Endothelial cell of coronary artery (primary cell): Measurements from ENCODE around the gene ZKSCAN1. TPM values are rescaled to one million over a fixed set of nuclear protein-coding genes. Genes with fewer than 3 reads are reported as not detected.

Experiments
- total RNA-seq: library from RNA; depleted of rRNA; stranded (reverse); fragments of >200 nt; gene quantifications from 2 replicates; pipeline ENCODE4 v1.2.3, GENCODE V29; 2014

The ZKSCAN1 gene
- 30.4 and 38.8 TPM in 2 replicates for total RNA-seq

DNA sequence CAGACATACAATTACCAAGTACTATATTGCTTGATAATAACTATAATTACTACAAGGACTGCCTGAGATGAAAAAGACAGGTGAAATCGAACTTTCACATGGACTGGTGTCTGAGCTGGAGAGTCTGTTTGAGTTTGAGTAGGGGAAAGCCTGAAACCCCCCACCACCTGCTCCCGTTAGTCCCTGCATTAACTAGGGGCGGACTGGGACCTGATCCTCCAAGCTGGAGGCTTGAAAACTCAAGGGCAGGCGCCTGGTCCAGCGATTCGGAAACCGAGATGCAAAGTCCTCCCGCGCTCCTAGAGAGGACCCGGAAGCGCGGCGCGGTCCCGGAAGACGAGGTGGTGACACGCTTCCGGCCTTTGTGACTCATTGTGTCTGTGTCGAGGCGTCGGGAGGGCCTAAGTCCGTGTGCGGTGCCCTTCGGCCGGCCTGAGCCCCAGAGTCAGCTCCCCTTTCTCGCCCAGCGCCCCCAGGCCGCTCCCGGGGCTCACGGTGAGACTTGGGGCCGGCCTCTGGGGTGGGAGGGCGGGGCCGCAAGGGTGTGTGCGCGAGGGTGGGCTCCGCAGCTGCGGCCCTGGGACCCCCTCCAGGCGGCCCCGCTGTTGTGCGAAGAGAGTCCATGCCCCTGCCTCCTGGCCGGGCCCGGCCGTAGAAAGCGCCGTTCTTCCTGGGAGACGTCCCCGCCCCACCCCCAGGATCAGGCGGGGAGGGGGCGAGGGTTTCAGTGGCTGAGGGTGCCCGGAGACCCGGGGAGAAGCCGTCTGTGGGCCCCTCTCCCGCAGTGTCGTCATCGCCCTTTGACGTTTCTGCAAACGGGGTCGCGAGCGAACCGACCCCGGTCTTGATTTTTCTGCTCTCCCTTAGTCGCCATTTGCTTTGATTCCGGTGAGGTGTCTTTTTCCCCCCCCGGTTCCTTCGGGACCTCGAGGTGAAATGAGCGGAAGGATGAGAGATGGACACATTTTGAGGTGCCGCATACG lies at the start of gene ZKSCAN1:
ZKSCAN1 (plus strand) TSS at position 365 of the 983 bp plus-strand sequence. CDS start 7,911 bp downstream, outside the sequence.

DNA sequence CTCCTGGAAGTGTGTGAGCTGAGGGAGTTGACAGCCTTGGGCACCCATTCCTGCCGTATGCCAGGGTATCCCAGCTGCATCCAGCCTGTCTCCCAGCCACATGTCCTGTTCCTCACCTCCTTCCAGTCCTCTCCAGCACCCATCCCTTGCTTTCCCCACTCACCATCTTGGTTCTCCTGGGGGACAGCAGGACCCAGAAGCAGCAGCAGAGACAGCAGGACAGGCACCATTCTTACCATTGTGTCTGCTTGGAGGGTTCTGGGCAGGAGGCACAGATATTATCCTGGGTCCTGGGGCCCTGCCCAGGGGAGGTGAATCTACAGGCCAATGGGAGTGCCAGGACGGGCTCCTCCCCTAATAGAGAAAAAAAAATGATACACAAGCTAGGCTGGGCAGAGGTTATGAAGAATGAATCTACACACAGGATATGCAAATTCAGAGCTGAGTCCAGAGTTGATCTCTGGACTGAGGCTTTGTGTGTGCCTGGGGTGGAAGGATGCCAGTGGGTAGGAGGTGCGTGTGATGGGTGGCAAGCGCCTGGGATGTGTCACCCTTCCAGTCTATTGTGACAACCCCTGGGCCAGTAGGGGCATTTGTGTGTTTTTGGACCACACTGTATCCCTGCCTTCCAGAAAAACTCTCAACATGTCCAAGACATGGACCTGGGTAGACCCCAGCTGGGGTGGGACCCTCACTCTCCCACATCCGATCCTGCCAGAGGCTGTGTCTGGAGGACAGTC lies 39.4 kb upstream of the ZKSCAN1 start, which contains the start of gene AZGP1:
AZGP1 (minus strand) TSS at position 250 of the 740 bp plus-strand sequence; CDS start at position 239, 11 bp downstream.

DNA sequence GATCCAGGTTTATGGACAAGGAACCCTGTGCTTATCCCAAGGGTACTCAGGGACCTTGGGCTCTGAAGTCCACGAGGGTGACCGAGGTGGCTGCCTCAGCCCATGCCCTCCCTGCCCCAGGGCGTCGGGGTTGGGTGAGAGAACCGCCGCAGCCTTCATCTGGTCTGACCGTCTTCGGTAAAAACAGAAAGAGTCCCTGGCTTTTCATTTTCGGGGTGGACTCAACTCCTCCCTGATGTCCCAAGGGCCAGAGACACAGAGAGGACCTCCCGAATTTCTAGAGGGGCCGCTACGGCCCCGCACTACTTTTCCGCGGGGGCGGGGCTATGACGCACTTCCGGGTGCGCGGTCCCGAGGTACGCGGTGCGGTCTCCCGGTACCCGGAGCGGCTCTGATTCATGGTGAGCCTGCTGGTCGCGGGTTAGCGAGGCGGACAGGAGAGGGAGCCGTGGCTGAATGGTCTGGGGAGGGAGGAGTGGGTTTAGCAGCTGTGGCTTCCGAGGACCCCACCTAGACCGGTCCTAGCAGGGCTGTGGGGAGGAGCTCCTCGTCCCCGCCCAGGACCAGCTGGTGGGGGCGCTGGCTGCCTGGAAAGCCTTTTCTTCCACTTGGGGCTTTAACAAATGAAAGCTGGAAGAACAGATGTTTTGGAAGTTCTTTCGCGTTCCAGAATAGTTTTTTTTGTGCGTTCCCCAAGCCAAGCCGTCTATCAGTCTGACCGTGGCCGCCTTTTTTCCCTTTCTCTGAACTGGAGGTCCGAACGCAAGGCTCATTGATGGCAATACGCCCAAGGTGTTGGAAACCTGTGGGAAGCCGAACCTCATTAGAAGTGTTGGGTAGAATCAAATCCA lies 34.3 kb downstream of the ZKSCAN1 start, which contains the start of gene ZSCAN21:
ZSCAN21 (plus strand) TSS at position 334 of the 851 bp plus-strand sequence. CDS start 7,233 bp downstream, outside the sequence.

DNA sequence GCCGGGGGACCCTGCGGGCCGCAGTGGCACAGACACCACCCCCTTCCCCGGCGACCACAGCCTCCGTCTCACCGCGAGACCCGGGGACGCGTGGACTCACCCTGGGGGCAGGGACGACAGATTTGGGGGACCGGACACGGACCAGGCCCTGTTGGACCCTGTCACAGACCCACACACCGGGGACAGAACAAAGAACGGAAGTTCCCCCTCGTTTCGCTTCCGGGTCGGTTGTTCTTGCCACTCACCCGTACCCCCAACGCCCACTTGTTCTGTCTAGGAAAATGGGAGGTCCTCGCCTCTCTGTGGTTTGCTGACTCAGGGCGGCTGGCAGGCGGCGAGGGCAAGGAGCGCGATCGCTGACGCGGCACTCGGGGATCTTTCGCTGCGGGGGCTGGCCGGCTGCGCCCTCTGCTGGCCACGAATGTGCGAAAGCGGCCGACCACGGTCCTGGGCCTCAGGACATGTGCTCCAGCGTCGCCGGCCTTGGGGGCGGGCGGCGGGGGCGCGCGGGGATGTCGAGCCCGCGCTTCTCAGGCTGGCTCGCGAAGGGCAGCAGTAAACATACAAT lies 66.2 kb downstream of the ZKSCAN1 start, which contains the start of gene ZNF3:
ZNF3 (minus strand) TSS at position 189 of the 568 bp plus-strand sequence. CDS start 4,366 bp downstream, outside the sequence.

DNA sequence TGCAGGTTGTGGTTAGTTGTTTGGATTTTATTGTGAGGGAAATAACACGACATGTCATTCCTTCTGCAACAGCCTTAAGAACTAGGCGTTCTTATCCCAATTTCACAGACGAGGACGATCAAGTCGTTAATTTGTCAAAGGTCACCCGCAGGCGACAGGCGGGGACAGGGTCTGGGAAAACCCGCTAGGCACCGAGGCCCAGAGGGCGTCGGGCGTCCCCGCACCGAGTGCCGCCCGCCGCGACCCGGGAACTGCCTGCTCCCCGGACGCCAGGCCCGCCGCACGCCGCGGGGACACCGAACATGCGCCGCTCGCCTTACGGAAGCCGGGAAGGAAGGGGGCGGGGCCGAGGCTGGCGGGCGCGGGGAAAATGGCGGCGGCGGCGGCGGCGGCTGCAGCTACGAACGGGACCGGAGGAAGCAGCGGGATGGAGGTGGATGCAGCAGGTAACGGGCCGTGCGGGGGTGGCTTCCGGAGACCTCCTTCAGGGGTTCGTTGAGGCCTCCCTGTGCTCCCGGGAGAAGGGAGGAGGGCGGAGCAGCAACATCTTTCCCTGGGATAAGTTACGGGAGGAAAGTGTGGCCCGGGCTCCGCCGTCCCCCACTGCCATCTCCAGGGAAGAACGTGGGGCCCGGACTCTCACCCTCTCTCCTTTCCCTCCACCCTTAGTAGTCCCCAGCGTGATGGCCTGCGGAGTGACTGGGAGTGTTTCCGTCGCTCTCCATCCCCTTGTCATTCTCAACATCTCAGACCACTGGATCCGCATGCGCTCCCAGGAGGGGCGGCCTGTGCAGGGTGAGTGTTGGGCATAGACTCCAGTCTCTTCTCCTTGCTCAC lies 73.4 kb downstream of the ZKSCAN1 start, which contains the start of gene COPS6:
COPS6 (plus strand) TSS at position 349 of the 837 bp plus-strand sequence; CDS start at position 371, 22 bp downstream.

Other genes starting within 250 kb of the ZKSCAN1 start
- not detected in 2 replicates for gene CYP3A4, start 231.4 kb upstream of the ZKSCAN1 start, total RNA-seq
- not detected in 2 replicates for gene CYP3A43, start 187.6 kb upstream of the ZKSCAN1 start, total RNA-seq
- gene OR2AE1, start 138.6 kb upstream of the ZKSCAN1 start, total RNA-seq = 0.09 and 0.18 TPM in 2 replicates
- gene TRIM4, start 96.1 kb upstream of the ZKSCAN1 start, total RNA-seq = 13.6 and 22.7 TPM in 2 replicates
- gene GJC3, start 86.0 kb upstream of the ZKSCAN1 start, total RNA-seq = 0.09 and 0.18 TPM in 2 replicates
- gene AZGP1, start 39.6 kb upstream of the ZKSCAN1 start, total RNA-seq = not detected in 2 replicates
- gene ZSCAN21, start 34.2 kb downstream of the ZKSCAN1 start, total RNA-seq = 6.8 and 7.3 TPM in 2 replicates
- 20.7 and 21.0 TPM in 2 replicates for gene ZNF3, start 66.1 kb downstream of the ZKSCAN1 start, total RNA-seq
- 94.6 and 127 TPM in 2 replicates for gene COPS6, start 73.4 kb downstream of the ZKSCAN1 start, total RNA-seq
- 51.6 and 123 TPM in 2 replicates for gene MCM7, start 85.8 kb downstream of the ZKSCAN1 start, total RNA-seq
- gene AP4M1, start 86.0 kb downstream of the ZKSCAN1 start, total RNA-seq = 20.4 and 28.5 TPM in 2 replicates
- gene TAF6, start 103.8 kb downstream of the ZKSCAN1 start, total RNA-seq = 22.1 and 25.5 TPM in 2 replicates
- 34.2 and 36.7 TPM in 2 replicates for gene CNPY4, start 104.0 kb downstream of the ZKSCAN1 start, total RNA-seq
- 1.7 and 2.2 TPM in 2 replicates for gene MBLAC1, start 111.4 kb downstream of the ZKSCAN1 start, total RNA-seq
- 114 and 120 TPM in 2 replicates for gene LAMTOR4, start 133.3 kb downstream of the ZKSCAN1 start, total RNA-seq
- 7.3 and 8.5 TPM in 2 replicates for gene TRAPPC14, start 143.1 kb downstream of the ZKSCAN1 start, total RNA-seq
- 0.36 and 1.1 TPM in 2 replicates for gene GAL3ST4, start 153.0 kb downstream of the ZKSCAN1 start, total RNA-seq
- 3.9 and 5.6 TPM in 2 replicates for gene GPC2, start 161.8 kb downstream of the ZKSCAN1 start, total RNA-seq
- gene STAG3, start 162.3 kb downstream of the ZKSCAN1 start, total RNA-seq = 0.09 and 0.19 TPM in 2 replicates
- not detected in 2 replicates for gene PVRIG, start 204.4 kb downstream of the ZKSCAN1 start, total RNA-seq